Stimulated activated naive CD4-positive, alpha-beta T cell (primary cell): ENCODE measurements around the gene SYNJ1.
A peak's percentile ranks its signal among the peaks of the same experiment; 100 is the strongest.
"Not testable (repeated sequence)": the region's sequence is repeated elsewhere in the genome, so short reads cannot be mapped to it uniquely, and the experiment has no call there.

Experiments used
- DNase-seq, 6 experiments: peaks; one replicate each; lab custom pipeline; 2025; lab: John Stamatoyannopoulos, UW

The SYNJ1 gene

DNA sequence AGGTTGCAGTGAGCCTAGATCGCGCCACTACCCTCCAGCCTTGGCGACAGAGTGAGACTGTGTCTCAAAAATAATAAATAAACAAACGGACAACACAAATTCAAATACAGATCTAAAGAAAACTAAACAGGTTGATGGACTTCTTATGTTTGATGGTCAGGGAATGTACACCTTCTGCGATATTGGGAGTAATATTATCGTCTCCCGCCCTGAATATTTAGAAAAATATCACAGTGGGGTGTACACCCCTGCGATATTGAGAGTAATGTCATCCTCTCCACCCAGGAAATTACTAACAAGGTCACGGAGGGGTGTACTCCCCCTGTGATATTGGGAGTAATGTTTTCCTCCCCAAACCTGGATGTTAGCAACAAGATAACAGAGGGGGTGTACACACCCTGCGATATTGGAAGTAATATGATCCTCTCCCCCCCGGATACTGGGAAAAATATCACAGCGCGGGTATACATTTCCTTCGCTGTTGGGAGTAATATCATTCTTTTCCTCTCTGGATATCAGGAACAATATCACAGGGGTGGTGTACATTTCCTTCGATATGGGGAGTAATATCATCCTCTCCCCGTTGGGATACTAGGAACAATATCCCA, 114.3 kb downstream of the SYNJ1 start:
- DNase-seq, result peak in 1 of 6 experiments; percentile 8

DNA sequence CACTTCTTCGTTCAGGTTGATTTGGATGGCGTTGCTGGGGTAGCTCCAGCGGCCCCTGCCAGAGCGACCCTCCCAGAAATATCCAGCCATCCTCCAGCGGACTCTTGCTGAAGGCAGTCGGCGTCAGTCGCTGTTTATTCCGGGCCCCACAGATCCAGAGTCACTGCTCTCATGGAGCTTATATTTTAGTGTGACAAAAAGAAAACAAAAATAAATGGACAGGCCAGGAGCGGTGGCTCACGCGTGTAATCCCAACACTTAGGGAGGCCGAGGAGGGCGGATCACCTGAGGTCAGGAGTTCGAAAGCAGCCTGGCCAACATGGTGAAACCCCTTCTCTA, 114.8 kb downstream of the SYNJ1 start:
- DNase-seq, result no peak

DNA sequence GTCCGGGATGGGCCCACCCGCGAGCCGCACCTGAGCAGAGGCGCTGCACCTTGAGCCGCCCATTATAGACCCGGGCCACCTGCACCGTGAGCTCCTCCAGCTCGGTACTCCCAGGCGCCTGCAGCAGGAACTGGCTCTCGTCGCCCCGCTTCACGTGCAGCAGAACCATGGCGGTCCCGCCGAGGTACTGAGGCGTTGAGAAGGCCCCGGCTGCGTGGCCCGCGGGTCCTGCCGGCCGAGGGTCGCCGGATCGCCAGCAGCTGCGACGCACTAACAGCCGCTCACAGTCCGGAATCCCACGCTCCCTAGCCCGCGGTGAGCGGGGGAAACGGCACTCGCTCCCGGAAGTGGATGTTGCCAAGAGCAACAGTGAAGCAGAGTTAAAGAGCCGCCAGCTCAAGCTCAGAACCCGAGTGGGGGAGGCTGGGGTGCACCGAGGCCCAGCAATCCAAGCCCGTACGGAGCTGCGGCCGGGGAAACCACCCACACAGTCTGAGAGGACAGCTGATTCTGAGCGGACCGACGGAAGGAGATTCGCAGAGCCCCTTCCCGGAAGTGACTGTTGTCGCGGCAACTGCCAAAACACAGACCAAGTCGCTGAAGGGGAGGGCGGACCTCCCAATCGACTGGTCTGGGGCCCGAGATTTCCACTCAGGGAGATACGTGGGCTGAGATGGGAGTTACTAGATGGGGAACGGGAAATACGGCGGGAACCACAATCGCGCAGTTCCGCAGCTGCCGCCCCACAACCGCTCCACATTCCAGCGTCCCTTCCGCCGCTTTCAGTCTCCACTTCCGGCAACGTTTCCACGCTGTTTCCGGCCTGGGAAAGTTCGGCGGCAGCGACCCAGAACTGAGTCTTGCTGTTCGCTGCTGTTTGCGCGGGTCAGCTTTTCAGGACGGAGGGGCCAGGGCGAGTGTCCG, 115.5 kb downstream of the SYNJ1 start, which contains the start of gene CFAP298:
Gene CFAP298, minus strand, starts transcription at position 303 of the 924 bp plus-strand sequence. Its CDS starts 134 bp downstream, at position 169.
- peak; percentile 83 to 90 (median 88) for DNase-seq

DNA sequence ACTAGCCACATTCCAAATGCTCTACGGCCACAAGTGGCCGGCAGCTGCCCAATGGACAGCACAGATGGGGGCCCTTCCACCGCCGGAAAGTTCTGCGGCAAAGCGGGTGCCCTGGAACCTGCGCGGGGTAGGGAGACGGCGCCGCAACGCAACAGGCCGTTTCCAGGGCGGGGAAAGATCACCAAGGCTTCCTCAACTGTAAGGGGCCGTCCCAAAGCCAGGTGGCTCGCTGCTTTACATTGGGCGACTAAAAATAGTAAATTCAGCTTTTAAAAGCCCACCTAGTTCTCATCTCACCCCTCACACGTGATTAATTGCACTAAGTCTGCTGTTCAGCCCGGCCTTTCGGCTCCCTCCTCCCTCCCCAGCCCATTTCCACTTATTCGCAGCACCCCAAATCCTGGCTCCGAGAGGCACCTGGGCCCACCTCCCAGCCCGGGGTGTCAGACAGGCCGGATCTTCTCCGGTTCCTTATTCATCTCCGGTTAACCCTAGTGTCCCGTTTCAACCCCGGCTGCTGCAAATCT, 116.3 kb downstream of the SYNJ1 start:
- peak in 4 of 6 experiments; percentile 10 to 40 (median 38) for DNase-seq

DNA sequence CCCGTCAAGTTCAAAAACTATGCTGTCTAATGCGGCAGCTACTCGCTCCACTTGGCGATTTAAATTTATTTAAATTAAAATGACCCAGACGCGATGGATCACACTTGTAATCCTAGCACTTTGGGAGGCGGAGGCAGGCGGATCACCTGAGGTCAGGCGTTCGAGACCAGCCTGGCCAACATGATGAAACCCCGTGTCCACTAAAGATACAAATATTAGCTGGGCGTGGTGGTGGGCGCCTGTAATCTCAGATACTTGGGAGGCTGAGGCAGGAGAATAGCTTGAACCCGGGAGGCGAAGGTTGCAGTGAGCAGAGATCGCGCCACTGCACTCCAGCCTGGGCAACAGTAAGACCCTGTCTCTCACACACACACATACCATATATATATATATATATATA, 116.9 kb downstream of the SYNJ1 start:
- not testable (repeated sequence) for DNase-seq

DNA sequence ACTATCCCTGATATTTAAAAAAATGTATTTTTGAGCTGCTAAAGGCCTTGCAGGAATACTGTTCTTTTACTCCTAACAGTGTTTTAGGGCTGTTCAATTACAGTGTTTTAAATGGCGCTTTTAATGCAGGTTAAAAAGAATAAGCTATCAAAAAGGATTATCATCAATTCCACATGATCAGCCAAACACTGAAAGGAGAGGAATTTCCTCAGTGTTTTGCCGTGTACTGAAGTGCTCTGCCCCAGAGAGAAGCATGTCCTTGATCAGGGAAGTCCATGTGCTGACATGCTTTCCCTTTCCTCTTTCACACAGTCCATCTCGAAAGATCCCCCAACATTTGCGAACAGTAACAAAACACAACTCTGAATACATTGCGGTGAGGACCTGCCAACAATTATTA, 119.0 kb downstream of the SYNJ1 start:
- no peak for DNase-seq

DNA sequence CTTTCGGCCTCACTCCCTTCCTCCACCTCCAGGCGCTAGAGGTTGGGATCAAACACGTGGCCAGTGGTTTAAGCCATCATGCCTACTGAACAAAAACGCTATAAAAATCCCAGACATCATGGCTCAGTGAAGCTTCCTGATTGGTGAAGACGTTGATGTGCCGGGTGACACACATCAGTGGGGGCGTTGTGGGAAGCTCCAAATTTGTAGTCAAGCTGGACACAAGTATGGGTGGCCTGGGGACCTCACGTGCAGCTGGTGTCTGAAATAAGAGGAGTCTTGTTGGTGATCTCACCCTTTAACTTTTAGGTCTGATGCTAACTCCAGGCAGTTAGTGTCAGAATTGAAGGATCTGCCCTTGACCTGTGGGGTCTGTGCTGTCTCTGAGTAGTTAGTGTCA, 122.3 kb downstream of the SYNJ1 start:
- DNase-seq, result no peak

DNA sequence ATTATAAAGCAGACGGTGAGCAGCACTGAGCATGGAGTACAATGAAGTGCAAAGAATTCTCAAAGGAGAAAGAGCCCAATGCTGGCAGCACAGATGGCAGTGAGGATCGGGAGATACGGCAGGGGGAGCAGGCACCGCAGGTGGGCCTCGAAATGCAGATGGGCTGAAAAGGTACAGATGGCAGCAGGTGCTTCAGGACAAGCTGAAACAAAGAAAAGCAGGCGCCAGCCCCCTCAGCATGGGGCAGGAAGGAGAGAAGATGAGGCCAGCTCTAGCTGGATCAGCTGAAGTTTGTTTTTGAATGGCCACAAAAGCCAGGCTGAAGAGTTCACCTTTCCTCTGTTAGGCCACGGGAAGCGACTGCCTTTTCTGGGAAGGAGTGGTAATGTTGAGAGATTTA, 123.3 kb downstream of the SYNJ1 start:
- DNase-seq, result no peak

DNA sequence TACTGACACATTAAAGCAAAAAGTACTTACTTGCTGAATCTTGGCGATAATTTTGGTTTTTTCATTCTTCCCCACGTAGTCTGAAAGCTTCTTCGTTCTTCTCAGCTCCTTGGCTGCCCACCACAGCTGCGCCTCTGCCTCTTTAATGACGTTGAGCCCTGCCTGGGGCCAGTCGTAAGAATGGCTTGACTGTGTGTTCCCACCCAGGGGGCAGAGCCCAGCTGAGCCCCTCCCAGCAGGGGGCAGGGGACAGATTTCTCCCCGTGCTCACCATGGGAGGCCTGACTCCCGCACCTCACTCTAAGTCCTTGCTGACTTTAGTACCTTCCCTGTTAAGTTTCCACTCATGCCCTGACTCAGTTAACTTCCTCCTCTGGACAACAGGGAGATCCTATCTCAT, 124.7 kb downstream of the SYNJ1 start:
- no peak for DNase-seq

DNA sequence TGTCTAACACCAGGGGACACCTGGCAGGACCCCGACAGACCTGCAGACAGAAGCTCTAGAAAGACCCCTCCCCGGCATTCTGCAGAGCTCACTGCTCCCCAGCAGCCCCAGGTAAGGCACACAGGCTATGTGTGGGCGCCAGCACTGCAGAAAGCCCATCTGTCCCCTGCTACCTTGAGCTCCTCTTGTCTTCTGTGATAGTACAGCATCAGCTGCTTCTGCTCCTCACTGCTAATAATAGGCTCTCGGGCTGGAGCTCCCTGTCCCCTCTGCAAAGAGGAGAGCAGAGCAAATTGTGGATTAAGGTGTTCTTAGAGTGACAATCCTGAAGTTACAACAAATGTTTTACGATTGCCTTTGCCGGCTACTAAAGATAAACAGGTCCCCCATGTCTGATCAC, 125.7 kb downstream of the SYNJ1 start:
- DNase-seq, result no peak

DNA sequence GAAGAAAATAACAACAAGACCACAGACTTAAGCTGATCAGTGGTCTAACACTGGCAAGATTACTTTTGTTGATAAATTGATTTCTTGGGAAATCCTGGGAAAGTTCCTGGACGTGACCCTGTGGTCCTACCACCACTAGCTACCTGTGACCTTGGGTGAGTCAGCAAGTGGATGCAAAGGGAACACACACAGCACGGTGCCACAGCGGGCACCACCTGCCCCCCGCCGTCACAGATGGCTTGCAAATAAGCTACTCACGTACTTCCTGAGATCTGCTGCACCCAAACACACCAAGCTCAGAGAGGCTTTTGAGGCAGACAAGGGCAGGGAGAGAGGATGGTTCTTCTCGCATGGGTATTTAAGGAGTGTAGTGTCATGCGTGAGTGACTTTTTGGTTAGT, 128.3 kb downstream of the SYNJ1 start:
- no peak for DNase-seq

DNA sequence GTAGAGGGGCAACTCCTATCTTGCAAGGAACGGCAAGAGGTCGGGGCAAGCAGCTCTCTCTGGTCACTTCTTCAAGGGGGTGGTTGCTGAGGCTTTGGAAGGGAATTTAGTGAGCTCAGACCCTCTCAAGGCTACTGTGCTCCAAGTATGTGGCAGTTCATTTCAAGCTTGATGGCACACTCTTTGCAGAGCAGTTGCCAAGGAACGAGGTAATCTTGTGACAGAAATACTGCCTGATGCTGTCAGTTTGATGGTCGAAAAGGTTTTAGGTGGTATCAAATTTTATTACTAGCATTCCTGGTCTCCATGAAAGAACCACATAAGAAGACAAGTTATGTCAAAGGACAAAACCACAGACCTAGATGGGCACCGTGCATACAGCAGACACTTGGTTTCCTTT, 128.7 kb downstream of the SYNJ1 start:
- no peak for DNase-seq

DNA sequence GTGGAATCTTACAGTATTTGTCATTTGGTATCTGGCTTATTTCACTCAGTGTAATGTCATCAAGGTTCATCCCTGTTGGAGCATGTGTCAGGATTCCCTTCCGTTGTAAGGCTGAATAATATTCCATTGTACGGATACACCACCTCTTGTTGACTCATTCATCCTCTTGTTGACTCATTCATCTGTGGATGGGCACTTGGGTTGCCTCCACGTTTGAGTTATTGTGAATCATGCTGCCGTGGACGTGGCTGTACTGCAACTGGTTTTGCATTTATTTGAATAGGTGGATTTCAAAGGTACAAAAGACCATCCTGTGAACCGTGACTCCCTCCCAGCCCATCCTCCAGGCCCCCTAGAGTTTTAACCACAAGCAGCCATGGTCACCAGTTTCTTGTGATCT, 130.6 kb downstream of the SYNJ1 start:
- DNase-seq, result no peak

DNA sequence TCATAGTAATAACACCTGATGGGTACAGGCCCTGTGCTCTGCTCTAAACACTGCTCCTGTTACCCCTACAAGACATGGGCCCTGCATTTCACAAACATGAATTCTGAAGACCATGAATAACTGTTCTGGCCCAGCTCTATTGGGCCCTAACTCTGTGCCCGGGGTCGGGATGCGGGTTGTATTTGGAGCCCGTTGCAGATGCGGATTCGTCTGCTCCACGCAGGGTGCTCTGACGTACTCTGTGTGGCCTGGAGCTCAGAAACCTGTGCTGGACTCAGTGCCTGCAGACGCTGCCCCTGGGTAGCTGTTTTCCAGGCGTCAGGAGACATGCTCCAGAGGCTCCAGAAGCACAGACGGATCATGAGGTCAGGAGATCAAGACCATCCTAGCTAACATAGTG, 132.4 kb downstream of the SYNJ1 start:
- no peak for DNase-seq

DNA sequence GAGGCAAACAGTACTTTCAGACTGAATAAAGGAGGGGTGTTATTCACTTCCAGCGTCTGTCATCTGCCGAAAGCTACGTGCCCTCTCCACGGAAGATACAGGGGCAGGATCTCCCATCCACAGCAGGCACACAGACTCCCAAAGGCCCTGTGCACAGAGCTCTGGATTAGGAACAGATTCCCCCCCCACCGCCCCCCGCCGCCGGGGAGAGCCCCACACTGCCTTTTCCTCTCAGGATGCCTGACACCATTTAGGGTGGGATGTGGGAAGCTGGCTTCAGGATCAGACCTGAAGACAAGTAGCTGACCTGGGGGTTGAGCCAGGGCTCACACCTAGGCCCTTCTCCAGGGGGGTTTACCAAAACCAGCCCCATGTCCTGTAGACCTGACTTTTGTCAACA, 134.1 kb downstream of the SYNJ1 start:
- DNase-seq, result no peak

DNA sequence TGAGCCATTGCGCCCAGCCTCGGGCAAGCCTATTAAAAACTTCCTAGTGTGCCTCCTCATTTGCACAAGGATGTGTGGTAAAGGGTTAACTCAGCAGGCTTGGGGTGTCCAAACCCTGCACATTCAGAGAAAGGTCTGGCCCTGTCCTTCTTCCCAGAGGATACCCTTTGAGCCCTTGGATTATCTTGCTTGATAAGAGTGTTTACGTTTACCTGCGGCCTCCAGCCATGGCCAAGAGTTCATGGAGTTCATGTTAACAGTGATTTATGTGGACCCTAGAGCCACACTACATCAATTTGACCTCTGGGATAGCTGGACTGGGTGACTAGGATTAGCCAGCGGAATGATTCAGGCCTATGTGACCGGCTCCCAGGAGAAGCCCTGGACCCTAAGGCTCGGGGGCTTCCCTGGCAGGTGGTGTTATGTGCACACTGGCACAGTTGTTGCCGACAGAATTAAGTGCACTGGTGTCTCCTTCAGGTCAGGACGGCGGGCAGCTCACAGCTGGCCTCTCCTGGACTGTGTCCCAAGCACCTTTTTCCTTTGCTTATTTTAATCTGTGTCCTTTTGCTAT, 134.8 kb downstream of the SYNJ1 start:
- DNase-seq, result no peak

DNA sequence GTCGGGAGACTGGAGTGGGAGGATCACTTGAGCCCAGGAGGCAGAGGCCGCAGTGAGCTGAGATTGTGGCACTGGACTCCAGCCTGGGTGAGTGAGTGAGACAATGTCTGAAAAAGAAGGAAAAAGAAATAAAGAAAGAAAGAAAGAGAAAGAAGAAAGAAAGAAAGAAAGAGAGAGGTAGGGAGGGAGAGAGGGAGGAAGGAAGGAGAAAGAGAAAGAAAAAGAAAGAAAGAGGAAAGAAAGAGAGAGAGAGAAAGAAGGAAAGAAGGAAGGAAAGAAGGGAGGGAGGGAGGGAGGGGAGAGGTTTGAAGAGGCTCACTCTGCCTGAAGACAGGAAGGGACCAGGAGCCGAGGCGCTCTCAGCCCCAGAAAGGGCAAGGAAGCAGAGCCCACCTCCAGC, 137.7 kb downstream of the SYNJ1 start:
- no peak for DNase-seq

DNA sequence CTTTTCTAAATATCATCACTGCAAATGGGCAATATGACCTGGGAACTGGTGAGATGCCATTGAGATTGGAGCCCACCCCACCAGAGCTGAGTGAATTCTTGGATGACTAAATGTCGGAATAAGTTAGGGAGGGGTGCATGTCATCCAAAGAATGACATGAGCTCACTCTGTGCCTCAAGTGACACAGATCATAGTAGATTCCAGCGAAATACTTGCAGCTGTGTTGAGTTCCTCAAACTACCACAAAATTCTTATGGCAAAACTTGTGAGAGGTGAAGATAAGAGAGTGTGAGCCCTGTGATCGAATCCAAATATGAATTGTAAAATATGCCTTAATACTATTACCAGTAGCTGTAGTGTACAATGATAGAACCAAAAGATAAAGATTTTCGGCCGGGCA, 140.2 kb downstream of the SYNJ1 start:
- no peak for DNase-seq

DNA sequence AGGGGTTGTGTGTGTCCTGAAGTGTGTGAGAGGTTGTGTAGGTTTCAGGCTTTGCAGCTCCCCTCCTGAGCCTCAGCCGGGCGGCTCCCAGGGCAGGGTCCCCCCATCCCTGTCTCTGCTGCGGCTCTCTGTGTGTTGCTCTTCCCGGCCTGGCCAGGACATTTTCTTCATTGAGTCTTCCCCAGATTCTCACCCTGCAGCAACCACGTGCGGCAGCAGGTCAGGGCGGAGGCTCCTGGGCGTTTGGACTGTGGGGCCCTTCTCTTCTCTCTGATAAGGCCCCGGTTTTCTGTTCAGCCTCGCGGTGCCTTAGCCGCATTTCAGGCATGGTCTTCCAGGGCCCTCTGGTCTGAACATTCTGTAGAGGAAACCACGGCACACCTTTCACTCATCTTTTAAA, 140.7 kb downstream of the SYNJ1 start:
- no peak for DNase-seq

DNA sequence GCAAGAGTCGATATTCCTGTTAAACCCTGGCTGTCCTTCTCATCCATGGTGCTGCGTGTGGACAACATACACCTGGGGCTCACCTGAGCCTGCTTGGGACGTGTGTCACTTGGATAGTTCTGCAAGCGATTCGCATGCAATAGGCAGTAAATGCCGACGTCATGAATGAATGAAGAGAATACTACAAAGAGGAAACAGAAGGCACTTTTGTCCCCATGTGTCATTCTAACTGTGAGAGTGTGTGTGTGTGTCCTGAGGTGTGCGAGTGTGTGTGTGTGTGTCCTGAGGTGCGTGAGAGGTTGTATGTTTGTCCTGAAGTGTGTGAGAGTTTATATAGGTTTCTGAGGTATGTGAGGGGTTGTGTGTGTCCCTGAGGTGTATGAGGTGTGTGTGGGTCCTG, 141.8 kb downstream of the SYNJ1 start:
- no peak for DNase-seq

DNA sequence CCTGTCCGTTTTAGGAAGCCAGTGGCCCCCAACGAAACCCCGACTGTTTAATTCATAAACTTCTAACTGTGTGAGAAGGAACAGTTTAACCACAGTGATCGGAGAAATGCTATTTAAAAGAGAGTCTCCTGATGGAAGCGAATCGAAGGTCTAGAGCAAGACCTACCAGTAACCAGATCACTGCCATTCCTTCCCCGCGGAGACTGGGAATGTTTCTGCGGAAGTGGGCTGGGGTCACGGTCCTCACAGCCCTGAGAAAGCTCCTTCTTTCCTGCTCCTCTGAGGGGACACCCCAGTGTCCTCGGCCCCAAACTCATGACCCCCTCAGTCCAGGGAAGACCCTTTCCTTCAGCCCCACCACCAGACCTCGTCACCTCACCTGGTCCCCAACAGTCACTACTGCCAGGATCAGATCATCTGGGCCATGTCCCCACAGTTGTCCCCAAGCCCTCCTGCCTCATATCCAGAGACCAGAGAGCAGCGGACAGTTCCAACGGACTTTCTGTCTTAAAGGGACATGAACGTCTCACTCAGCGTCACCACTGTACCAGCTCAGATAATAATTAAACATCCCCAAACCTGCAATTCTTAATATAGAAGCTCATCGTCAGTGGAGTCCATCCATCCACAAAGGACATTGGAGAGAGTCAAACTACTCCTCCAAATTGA, 142.6 kb downstream of the SYNJ1 start, which contains the start of gene TCP10L:
Gene TCP10L, minus strand, starts transcription at position 482 of the 669 bp plus-strand sequence. CDS start 1,219 bp downstream, outside the sequence.
- DNase-seq, result no peak

DNA sequence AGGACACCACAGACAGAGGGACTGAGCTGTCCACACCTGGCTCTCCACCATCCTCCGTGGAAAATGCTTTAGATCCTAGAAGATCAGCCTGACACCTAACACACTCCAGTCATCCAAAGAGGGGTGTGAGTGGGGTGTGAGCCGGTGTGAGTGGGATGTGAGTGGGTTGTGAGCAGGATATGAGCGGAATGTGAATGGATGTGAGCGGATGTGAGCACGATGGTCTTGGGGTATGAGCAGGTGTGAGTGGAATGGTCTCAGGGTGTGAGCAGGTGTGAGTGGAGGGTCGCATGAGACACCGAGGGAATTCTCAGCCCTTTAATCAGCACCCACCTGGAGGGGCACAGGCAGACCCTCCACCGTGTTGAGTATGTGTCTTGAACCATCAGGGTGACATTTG, 143.3 kb downstream of the SYNJ1 start:
- DNase-seq, result no peak
